Retinal pigment epithelial cell (primary cell): ENCODE measurements around the gene GATA2.

Source experiments
- DNase-seq: peaks from one replicate; pipeline ENCODE4 v3.0.0-alpha.2; 2010; ENCODE audit warnings: low read depth
- H3K4me3 ChIP-seq: 2 replicates; pipeline ENCODE4 v1.5.1; 2011; ENCODE audit warnings: mild to moderate bottlenecking, low read length, control low read depth, moderate library complexity
- TF ChIP-seq, protein P1 (sequence below): conservative IDR thresholded peaks from 2 replicates; pipeline ENCODE4 v1.5.1; 2011; ENCODE audit warnings: low read depth, low read length, control low read depth, inconsistent platforms

The GATA2 gene

DNA sequence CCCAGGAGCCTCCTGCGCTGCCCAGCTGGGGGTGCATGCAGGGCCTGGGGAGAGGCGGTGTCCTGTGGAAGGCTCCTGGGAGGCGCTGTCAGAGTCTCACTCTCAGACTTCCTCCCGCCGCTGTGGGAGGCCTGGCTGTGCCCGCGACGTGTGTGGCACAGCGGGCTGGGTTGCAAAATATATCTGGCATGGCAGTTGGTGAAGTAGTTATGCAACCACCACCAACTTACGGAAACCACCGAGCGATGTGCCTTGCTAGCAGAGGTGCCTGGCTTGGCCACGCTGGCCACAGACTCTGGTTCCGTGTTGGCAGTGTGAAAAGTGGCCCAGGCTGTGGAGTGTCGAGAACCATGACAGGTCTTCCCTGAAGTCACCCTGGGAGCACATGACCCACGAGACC is 30.6 kb upstream of the GATA2 start:
- H3K4me3 ChIP-seq = no peak overlapping the region
- TF ChIP-seq, protein P1, sequence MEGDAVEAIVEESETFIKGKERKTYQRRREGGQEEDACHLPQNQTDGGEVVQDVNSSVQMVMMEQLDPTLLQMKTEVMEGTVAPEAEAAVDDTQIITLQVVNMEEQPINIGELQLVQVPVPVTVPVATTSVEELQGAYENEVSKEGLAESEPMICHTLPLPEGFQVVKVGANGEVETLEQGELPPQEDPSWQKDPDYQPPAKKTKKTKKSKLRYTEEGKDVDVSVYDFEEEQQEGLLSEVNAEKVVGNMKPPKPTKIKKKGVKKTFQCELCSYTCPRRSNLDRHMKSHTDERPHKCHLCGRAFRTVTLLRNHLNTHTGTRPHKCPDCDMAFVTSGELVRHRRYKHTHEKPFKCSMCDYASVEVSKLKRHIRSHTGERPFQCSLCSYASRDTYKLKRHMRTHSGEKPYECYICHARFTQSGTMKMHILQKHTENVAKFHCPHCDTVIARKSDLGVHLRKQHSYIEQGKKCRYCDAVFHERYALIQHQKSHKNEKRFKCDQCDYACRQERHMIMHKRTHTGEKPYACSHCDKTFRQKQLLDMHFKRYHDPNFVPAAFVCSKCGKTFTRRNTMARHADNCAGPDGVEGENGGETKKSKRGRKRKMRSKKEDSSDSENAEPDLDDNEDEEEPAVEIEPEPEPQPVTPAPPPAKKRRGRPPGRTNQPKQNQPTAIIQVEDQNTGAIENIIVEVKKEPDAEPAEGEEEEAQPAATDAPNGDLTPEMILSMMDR = no peak
- no peak for DNase-seq

DNA sequence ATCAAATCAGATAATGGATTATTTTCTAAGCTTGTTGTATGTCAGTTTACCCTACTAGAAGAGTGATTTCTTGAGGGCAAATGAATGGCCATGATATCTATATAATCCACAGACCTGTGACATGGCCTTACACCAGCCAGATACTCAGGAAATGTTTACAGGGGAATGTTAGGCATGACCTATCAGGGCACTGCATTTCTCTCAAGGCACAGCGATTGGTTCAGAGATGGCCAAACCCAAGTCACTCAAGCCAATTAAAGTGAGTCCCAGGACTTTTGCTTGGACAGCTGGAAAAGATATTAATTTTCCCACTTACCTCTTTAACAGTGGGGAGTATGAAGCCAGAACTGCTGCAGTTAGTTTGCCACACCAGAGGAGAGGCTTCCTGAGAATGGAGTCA is 28.7 kb upstream of the GATA2 start:
- TF ChIP-seq, protein P1 = no peak
- no peak overlapping the region for H3K4me3 ChIP-seq
- no peak for DNase-seq

DNA sequence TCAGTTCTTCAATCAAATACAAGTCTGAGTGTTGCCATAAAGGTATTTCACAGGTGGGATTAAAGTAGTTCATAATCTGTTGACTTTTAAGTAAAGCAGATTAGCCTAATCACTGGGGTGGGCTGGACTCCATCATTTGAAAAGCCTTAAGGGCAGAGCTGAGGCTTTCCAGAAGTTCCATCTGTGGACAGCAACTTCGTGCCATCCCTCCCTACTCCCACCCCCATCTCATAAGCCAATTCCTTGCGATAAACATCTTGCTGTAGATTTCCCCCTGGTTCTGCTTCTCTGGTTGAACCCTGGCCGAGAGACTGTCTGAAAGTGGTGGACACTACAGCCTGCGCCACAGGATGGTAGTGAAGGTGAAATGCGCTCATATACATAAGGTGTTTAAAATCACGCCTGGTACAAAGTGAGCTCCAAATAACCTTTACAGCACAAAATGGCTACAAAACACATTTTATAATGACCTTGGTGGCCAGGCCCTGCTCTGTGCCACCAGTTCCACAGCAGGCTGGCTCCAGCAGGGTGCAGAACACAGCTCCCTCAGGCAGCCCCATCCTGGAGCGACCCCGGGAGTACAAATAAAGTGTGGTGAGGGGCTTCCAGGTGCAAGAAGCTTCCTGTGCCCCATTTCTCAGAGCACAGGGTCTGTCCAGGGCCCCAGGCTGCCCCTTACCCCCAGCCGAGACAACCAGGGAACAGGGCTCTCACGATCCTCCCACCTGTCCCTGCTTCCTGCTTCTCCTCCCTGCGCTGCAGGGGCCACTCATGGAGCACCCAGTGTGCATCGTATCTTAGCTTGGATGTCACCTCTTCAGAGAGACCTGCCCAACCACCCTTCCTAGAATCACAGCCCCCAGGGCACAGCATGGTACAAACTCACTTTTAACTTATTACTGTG is 25.8 kb upstream of the GATA2 start:
- TF ChIP-seq, protein P1 = no peak
- no peak overlapping the region for H3K4me3 ChIP-seq
- DNase-seq = no peak

DNA sequence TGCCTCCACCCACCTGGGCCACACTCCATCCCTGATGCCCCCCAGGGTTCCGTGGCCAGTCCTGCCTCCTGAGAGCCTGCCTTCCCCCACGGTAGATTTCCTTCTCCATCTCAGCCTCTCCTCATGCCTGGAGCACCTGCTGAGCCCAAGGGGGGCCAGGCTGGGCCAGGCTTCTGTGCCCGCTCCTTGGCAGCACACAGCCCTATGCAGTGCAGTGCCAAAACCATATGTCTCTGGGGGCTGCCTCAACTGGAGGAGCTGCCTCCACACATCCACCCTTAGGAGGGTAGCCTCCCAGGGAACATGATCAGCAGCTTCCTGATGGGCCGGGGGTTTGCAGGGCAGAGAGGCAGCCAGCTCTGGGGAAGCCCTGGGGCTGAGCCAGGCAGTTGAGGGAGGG is 24.6 kb upstream of the GATA2 start:
- TF ChIP-seq, protein P1 = no peak
- H3K4me3 ChIP-seq = no peak overlapping the region

DNA sequence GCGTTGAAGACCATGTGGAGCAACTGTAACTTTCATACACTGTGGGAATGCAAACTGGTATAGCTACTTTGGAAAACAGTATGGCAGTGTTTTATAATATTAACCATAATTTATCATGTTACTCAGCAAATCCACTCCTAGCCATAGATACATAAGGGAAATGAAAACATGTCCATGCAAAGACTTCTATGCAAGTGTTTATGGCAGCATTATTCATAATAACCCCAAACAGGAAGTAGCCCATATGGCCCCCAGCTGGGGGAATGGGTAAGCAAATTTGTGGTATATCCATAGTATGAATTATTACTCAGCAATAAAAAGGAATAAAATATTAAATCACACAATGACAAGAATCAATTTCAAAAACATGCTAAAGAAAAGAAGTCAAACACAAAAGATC is 23.0 kb upstream of the GATA2 start:
- no peak for DNase-seq
- TF ChIP-seq, protein P1 = no peak

More for the DNA sequence above, 24.6 kb upstream of the GATA2 start:
- DNase-seq = no peak

DNA sequence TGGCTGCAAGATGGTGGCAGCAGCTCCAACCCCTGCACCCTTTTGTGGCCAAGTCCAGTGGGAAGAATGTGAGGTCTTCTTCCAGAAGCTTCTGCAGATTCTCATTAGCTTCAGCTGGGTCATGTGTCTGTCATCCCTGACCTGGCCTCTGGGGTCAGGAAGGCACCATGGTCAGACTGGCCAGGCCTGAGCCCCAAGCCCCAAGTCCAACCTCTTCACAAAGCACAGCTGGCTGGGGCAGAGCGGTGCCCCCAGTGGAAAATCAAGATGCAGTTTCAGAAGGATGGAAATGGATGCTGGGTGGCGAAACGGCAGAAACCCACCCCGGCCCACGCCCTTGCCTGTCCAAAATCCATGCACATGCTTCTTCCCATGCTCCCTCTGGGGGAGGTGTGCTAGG is 15.9 kb upstream of the GATA2 start:
- TF ChIP-seq, protein P1 = no peak
- no peak overlapping the region for H3K4me3 ChIP-seq
- DNase-seq = no peak

More for the DNA sequence above, 23.0 kb upstream of the GATA2 start:
- H3K4me3 ChIP-seq = no peak overlapping the region

DNA sequence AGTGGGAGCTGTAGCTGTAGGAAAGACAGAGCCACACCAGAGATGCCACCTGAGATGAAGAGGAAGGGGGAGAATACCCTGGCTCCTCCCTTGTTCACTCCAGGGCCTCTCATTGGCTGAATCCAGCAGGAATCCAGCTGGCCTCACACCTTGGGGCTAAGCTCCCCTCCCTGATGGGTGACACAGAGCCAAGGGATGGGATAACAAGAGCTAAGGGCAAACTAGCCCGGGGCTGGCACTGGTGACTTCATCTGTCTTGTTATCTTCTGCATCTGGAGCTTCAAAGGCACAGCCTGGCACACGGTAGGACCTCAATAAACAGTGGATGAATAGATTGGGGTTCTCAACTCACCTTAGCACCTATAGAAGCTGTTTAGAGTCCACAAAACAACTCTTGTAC is 13.8 kb upstream of the GATA2 start:
- DNase-seq = no peak
- TF ChIP-seq, protein P1 = no peak
- H3K4me3 ChIP-seq = no peak overlapping the region
